K562 (cell line): ENCODE data around the gene SNTG2. TPM values are rescaled to one million over a fixed set of nuclear protein-coding genes. Genes with fewer than 3 reads are reported as not detected.

Experiments used
- ATAC-seq: fragments of 200-7000 bp; cut with Tn5 transposase; 3 replicates; pipeline ENCODE4 v1.9.1; 2020; ENCODE audit warnings: moderate library complexity
- BruUV-seq: library from RNA; stranded (reverse); fragments of 400-500 nt; replicated peaks from 2 replicates; lab custom pipeline; 2021; lab: Mats Ljungman, UMichigan
- CTCF ChIA-PET: fragments of 300-600 bp; formaldehyde crosslinking; extraction: SDS; loops from one replicate; lab custom pipeline; 2021; ENCODE audit warnings: low intra/inter-chr PET ratio; lab: Yijun Ruan, JAX
- POLR2A ChIA-PET: fragments of 300-600, 350-650 bp; sonication (Branson Sonifier 250); formaldehyde crosslinking; extraction: SDS; loops from one replicate; lab custom pipeline; 2021; ENCODE audit warnings: antibody characterized with exemption, inconsistent platforms; lab: Yijun Ruan, JAX
- DNase-seq, 4 experiments: peaks; one replicate each; pipeline versions ENCODE4 v3.0.0 to v3.0.0-alpha.2; 2011 to 2018; ENCODE audit warnings: low spot score in 3 of 4, mixed read lengths in 3 of 4; ENCODE audit errors: extremely low read depth in 1 of 4
- FAIRE-seq: peaks from 2 replicates; lab custom pipeline; 2011; peaks lifted over from hg19 to GRCh38; lab: Jason Lieb, UNC
- H2AFZ ChIP-seq: 2 replicates; pipeline ENCODE4 v1.6.0; 2011; ENCODE audit warnings: low read depth, low read length, control low read depth, inconsistent platforms
- H3K27ac ChIP-seq: fragments of 200-600 bp; 3 replicates; pipeline ENCODE4 v1.8.0; 2011; ENCODE audit warnings: low read depth, mild to moderate bottlenecking, control low read depth, inconsistent platforms, low read length, moderate library complexity, mixed read lengths; ENCODE audit errors: extremely low read depth
- H3K27me3 ChIP-seq, 2 experiments: fragments of 300-600 bp in 1 of 2; 2 replicates in 1 of 2; 3 replicates in 1 of 2; pipeline versions ENCODE4 v1.6.0 to v1.8.0; 2011; ENCODE audit warnings: inconsistent platforms in 2 of 2, low read length in 2 of 2, mild to moderate bottlenecking in 1 of 2, mixed read lengths in 1 of 2, moderate library complexity in 1 of 2; ENCODE audit not compliant: control insufficient read depth in 2 of 2, insufficient read depth in 2 of 2
- H3K36me3 ChIP-seq: fragments of 300-600 bp; 3 replicates; pipeline ENCODE4 v1.8.0; 2011; ENCODE audit warnings: mild to moderate bottlenecking, low read length, inconsistent platforms; ENCODE audit not compliant: control insufficient read depth, insufficient read depth
- H3K4me1 ChIP-seq, 2 experiments: fragments of 200-600 bp in 1 of 2; replicated peaks in 1 of 2; 2 replicates in 1 of 2; 3 replicates in 1 of 2; pipeline versions ENCODE4 v1.5.1 to v1.8.0; 2011; ENCODE audit warnings: inconsistent platforms in 2 of 2, low read length in 2 of 2, mild to moderate bottlenecking in 1 of 2, mixed read lengths in 1 of 2, moderate library complexity in 1 of 2; ENCODE audit not compliant: control insufficient read depth in 2 of 2, insufficient read depth in 2 of 2
- H3K4me2 ChIP-seq: 2 replicates; pipeline ENCODE4 v1.6.1; 2011; ENCODE audit warnings: low read length, control low read depth, inconsistent platforms, mixed read lengths; ENCODE audit not compliant: insufficient read depth
- H3K4me3 ChIP-seq: fragments of 200-600 bp; sonication (generic), shearing (Covaris generic); 2 replicates; pipeline ENCODE4 v1.5.1; 2016; ENCODE audit warnings: control low read depth, inconsistent platforms
- H3K79me2 ChIP-seq: fragments of 200-600 bp; 3 replicates; pipeline ENCODE4 v1.8.0; 2011; ENCODE audit warnings: low read length, inconsistent platforms; ENCODE audit not compliant: control insufficient read depth, insufficient read depth
- H3K9ac ChIP-seq, 2 experiments: 2 replicates each; pipeline versions ENCODE4 v1.6.0 to v1.6.1; 2011; ENCODE audit warnings: low read depth in 2 of 2, low read length in 2 of 2, control low read depth in 1 of 2, inconsistent platforms in 1 of 2, mild to moderate bottlenecking in 1 of 2, mixed read lengths in 1 of 2; ENCODE audit not compliant: insufficient read depth in 1 of 2
- H3K9me1 ChIP-seq: one replicate; pipeline ENCODE4 v1.6.0; 2011; ENCODE audit warnings: inconsistent platforms, mild to moderate bottlenecking, low read length, moderate library complexity; ENCODE audit not compliant: control insufficient read depth, insufficient read depth
- H3K9me3 ChIP-seq: replicated peaks from 2 replicates; pipeline ENCODE4 v1.5.1; 2011; ENCODE audit warnings: low read depth, low read length, inconsistent platforms; ENCODE audit not compliant: control insufficient read depth, insufficient read depth
- H4K20me1 ChIP-seq: replicated peaks from 2 replicates; pipeline ENCODE4 v1.6.1; 2011; ENCODE audit warnings: low read length, inconsistent platforms, mixed read lengths; ENCODE audit not compliant: control insufficient read depth, insufficient read depth
- IRF9 ChIP-seq: fragments of 450-650 bp; IDR thresholded peaks from 2 replicates; pipeline ENCODE4 v1.6.1; 2016; ENCODE audit warnings: missing biosample characterization, missing genetic modification characterization
- MECOM ChIP-seq: fragments of 250-450 bp; sonication (Bioruptor Pico); IDR thresholded peaks from 2 replicates; pipeline ENCODE4 v1.8.0; 2022; ENCODE audit warnings: inconsistent platforms
- RBM25 ChIP-seq: fragments of 200-400 bp; formaldehyde crosslinking; IDR thresholded peaks from 2 replicates; pipeline ENCODE4 v1.6.1; 2018; ENCODE audit warnings: low read length, low read depth, moderate library complexity; ENCODE audit not compliant: severe bottlenecking
- ZBTB33 ChIP-seq: sonication (generic); formaldehyde crosslinking; IDR thresholded peaks from 2 replicates; pipeline ENCODE4 v1.8.1; 2023; ENCODE audit warnings: mild to moderate bottlenecking, missing genetic modification reagents
- WGBS: fragments of 100-300 bp; shearing (Covaris generic); methylation state at CpG from one replicate; pipeline ENCODE4 v1.1.6; 2016; ENCODE audit warnings: low coverage, mixed read lengths; ENCODE audit not compliant: insufficient coverage; ENCODE audit errors: missing lambda C conversion rate; 5-methylcytosine and 5-hydroxymethylcytosine counted together
- in situ Hi-C: fragments of 300-500 bp; cut with MboI; formaldehyde crosslinking; loops from 4 replicates; pipeline ENCODE4 v1.15.0; 2018; ENCODE audit warnings: inconsistent platforms, mixed read lengths
- intact Hi-C: fragments of 100-400 bp; cut with micrococcal nuclease; formaldehyde crosslinking; loops from 2 replicates; pipeline ENCODE4 v1.14.2; 2022
- polyA plus RNA-seq, 8 experiments: library from polyadenylated mRNA; depleted of rRNA in 4 of 8; stranded (reverse) in 5 of 8; unstranded in 3 of 8; fragments of >200 nt; fragmentation: Nextera tagmentation in 2 of 8; fragmentation: Illumina TruSeq in 1 of 8; extraction: Ambion mirVana in 2 of 8; extraction: Trizol in 1 of 8; gene quantifications; 2 replicates each; pipeline versions ENCODE4 v1.2.1 to v1.2.3, GENCODE V29; 2011 to 2014; ENCODE audit warnings: inconsistent platforms in 1 of 8, missing spikeins in 1 of 8
- total RNA-seq, 7 experiments: library from RNA; depleted of rRNA in 6 of 7; stranded (reverse); fragments of >200 nt in 6 of 7; fragmentation: Illumina TruSeq in 2 of 7; extraction: Trizol in 2 of 7; gene quantifications; 2 replicates each; pipeline versions ENCODE4 v1.2.1 to v1.2.3, GENCODE V29; 2011 to 2021; ENCODE audit warnings: low replicate concordance in 1 of 7
- TF ChIP-seq, protein P1 (sequence below): fragments of 450-650 bp; formaldehyde crosslinking; IDR thresholded peaks from 2 replicates; pipeline ENCODE4 v1.4.0; 2020; ENCODE audit warnings: mild to moderate bottlenecking, mixed read lengths

SNTG2 gene
- total and polyA plus RNA-seq, 9 of the 15 experiments (the other 6 are each of a cell fraction or from before 2014, with no cell fraction given) = not detected

GRCh38 chr2:944693-945092 lies 6.0 kb upstream of the SNTG2 start:
- H3K4me1 ChIP-seq = no peaks in the 10 kb centered on the region
- no peak overlapping the region for H3K27ac ChIP-seq
- H3K27me3 ChIP-seq = peaks cover 3 to 17% of the 10 kb centered on the region in 2 experiments; a peak in 3 of 5 replicates
- DNase-seq (no peak), FAIRE-seq (no peak), ATAC-seq (no peak)
- BruUV-seq = no TSS peak
- no peaks in the 10 kb centered on the region for H3K9me1 ChIP-seq
- no peaks in the 10 kb centered on the region for H3K9me3 ChIP-seq
- no peak overlapping the region for H2AFZ ChIP-seq
- no peak overlapping the region for H3K4me2 ChIP-seq
- no peak overlapping the region for H3K9ac ChIP-seq
- no peaks in the 10 kb centered on the region for H3K36me3 ChIP-seq
- no peaks in the 10 kb centered on the region for H4K20me1 ChIP-seq
- POLR2A ChIA-PET = interaction anchor here (0.7 kb wide), 1 partner anchor 10 kb away, joined by 4 read pairs; no protein-coding TSS in a partner anchor
- no peaks in the 10 kb centered on the region for H3K79me2 ChIP-seq
- in situ Hi-C loops = no loop called here
- no peak overlapping the region for H3K4me3 ChIP-seq
- intact Hi-C loops = no loop called here
- TF ChIP-seq MECOM (CRISPR knock-in tag) (no peak), RBM25 (peak; percentile 34)
- CTCF ChIA-PET = no interaction called here

DNA sequence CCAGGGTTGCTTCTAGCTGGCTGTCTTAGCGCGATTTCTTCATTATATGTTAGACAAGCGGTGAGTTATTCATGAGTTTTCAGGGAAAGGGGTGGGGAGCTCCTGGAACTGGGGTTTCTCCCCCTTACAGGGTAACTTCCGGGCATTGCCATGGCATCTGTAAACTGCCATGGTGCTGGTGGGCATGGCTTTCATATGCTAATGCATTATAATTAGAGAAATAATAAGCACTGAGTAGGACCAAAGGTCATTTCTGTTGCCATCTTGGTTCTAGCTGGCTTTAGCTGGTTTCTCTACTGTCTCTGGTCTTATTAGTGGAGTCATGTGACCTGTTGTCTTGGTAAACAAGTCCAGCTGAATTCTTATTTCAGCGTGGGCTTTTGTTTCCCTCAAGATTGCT lies 5.5 kb upstream of the SNTG2 start:
- no peak for TF ChIP-seq IRF9 (tag)
- TF ChIP-seq, protein P1, sequence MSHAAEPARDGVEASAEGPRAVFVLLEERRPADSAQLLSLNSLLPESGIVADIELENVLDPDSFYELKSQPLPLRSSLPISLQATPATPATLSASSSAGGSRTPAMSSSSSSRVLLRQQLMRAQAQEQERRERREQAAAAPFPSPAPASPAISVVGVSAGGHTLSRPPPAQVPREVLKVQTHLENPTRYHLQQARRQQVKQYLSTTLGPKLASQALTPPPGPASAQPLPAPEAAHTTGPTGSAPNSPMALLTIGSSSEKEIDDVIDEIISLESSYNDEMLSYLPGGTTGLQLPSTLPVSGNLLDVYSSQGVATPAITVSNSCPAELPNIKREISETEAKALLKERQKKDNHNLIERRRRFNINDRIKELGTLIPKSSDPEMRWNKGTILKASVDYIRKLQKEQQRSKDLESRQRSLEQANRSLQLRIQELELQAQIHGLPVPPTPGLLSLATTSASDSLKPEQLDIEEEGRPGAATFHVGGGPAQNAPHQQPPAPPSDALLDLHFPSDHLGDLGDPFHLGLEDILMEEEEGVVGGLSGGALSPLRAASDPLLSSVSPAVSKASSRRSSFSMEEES = peak; percentile 71
- no peak for TF ChIP-seq ZBTB33 (CRISPR knock-in tag)
- ATAC-seq = no peak
- intact Hi-C loops (no loop called here), in situ Hi-C loops (no loop called here)
- Histone ChIP-seq H3K79me2 (no peaks in the 10 kb centered on the region), H3K9me1 (no peaks in the 10 kb centered on the region), H3K27me3 (peaks cover 4 to 20% of the 10 kb centered on the region in 2 experiments; a peak in 3 of 5 replicates), H2AFZ (no peak overlapping the region), H3K36me3 (no peaks in the 10 kb centered on the region), H3K9ac (no peak overlapping the region), H3K4me2 (no peak overlapping the region), H3K27ac (no peak overlapping the region), H3K4me3 (no peak overlapping the region), H3K4me1 (peaks cover 0 to 1% of the 10 kb centered on the region in 2 experiments; a peak in 1 of 5 replicates), H3K9me3 (no peaks in the 10 kb centered on the region), H4K20me1 (no peaks in the 10 kb centered on the region)
- ChIA-PET CTCF (no interaction called here), POLR2A (interaction anchor here (0.7 kb wide), 1 partner anchor 10 kb away, joined by 4 read pairs; no protein-coding TSS in a partner anchor)
- BruUV-seq = no TSS peak
- no peak for FAIRE-seq
- WGBS = 0% methylated on average over 5 of the region's 5 CpGs
- DNase-seq = no peak
